DND-41 (cell line): ENCODE results near the gene AFAP1.

Experiments used
- ATAC-seq: fragments of 200-7000 bp; cut with Tn5 transposase; 3 replicates; pipeline ENCODE4 v1.9.1; 2021; ENCODE audit warnings: low read depth; ENCODE audit not compliant: insufficient read depth
- DNase-seq: peaks from one replicate; pipeline ENCODE4 v3.0.0-alpha.2; 2020
- H2AFZ ChIP-seq: 2 replicates; pipeline ENCODE4 v1.6.0; 2012; ENCODE audit warnings: low read depth, low read length
- H3K27ac ChIP-seq: 2 replicates; pipeline ENCODE4 v1.5.1; 2012; ENCODE audit warnings: low read length, inconsistent platforms
- H3K27me3 ChIP-seq: fragments of 200-600 bp; sonication (generic); 2 replicates; pipeline ENCODE4 v1.6.0; 2012; ENCODE audit warnings: low read length, mild to moderate bottlenecking, inconsistent platforms; ENCODE audit not compliant: insufficient read depth, poor library complexity
- H3K36me3 ChIP-seq: 2 replicates; pipeline ENCODE4 v1.5.1; 2012; ENCODE audit warnings: low read length, inconsistent platforms; ENCODE audit not compliant: insufficient read depth
- H3K4me1 ChIP-seq: 2 replicates; pipeline ENCODE4 v1.5.1; 2012; ENCODE audit warnings: mild to moderate bottlenecking, low read length; ENCODE audit not compliant: insufficient read depth
- H3K4me2 ChIP-seq: 2 replicates; pipeline ENCODE4 v1.6.0; 2012; ENCODE audit warnings: mild to moderate bottlenecking, moderate library complexity, low read length, inconsistent platforms; ENCODE audit not compliant: insufficient read depth
- H3K4me3 ChIP-seq, 2 experiments: fragments of 200-600 bp in 1 of 2; shearing (Covaris generic) in 1 of 2; 2 replicates each; pipeline ENCODE4 v1.5.1; 2012 to 2016; ENCODE audit warnings: inconsistent platforms in 2 of 2, low read length in 2 of 2, mild to moderate bottlenecking in 2 of 2, low read depth in 1 of 2, moderate library complexity in 1 of 2
- H3K79me2 ChIP-seq: 2 replicates; pipeline ENCODE4 v1.6.0; 2012; ENCODE audit warnings: low read length, inconsistent platforms; ENCODE audit not compliant: insufficient read depth
- H3K9ac ChIP-seq: 2 replicates; pipeline ENCODE4 v1.6.0; 2012; ENCODE audit warnings: low read depth, mild to moderate bottlenecking, inconsistent platforms, low read length, moderate library complexity
- H3K9me3 ChIP-seq: 2 replicates; pipeline ENCODE4 v1.5.1; 2012; ENCODE audit warnings: low read length, moderate library complexity, mild to moderate bottlenecking, inconsistent platforms; ENCODE audit not compliant: insufficient read depth, severe bottlenecking
- H4K20me1 ChIP-seq: 2 replicates; pipeline ENCODE4 v1.6.0; 2012; ENCODE audit warnings: low read length; ENCODE audit not compliant: insufficient read depth
- CTCF ChIP-seq: IDR thresholded peaks from 2 replicates; pipeline ENCODE4 v1.5.1; 2012; ENCODE audit warnings: borderline replicate concordance, low read length, moderate library complexity, mild to moderate bottlenecking; ENCODE audit not compliant: poor library complexity, severe bottlenecking; ENCODE audit errors: extremely low read depth
- EZH2 ChIP-seq: IDR thresholded peaks from 3 replicates; pipeline ENCODE4 v1.6.1; 2012; ENCODE audit warnings: borderline replicate concordance, low read depth, mild to moderate bottlenecking, moderate library complexity, low read length, inconsistent platforms; ENCODE audit not compliant: severe bottlenecking

Gene AFAP1

GRCh38 chr4:7847206-7847605, 92.5 kb downstream of the AFAP1 start:
- no peaks in the 10 kb centered on the region for H3K79me2 ChIP-seq
- TF ChIP-seq EZH2 = no peak
- no peak for TF ChIP-seq CTCF

GRCh38 chr4:7845493-7846128, 94.0 kb downstream of the AFAP1 start:
- Histone ChIP-seq H3K27ac (no peak overlapping the region), H4K20me1 (no peaks in the 10 kb centered on the region), H3K9ac (no peak overlapping the region), H3K79me2 (no peaks in the 10 kb centered on the region), H3K4me3 (no peak overlapping the region), H3K4me2 (no peak overlapping the region), H3K36me3 (no peaks in the 10 kb centered on the region), H3K4me1 (no peaks in the 10 kb centered on the region), H3K27me3 (peaks cover 3% of the 10 kb centered on the region), H2AFZ (no peak overlapping the region), H3K9me3 (no peaks in the 10 kb centered on the region)
- no peak for TF ChIP-seq EZH2
- TF ChIP-seq CTCF = no peak
- DNase-seq = no peak
- ATAC-seq = no peak

More at GRCh38 chr4:7847206-7847605, 92.5 kb downstream of the AFAP1 start:
- H3K4me1 ChIP-seq = no peaks in the 10 kb centered on the region
- DNase-seq = no peak
- H3K27me3 ChIP-seq = peaks cover 3% of the 10 kb centered on the region
- no peaks in the 10 kb centered on the region for H3K9me3 ChIP-seq
- no peak overlapping the region for H2AFZ ChIP-seq
- no peak overlapping the region for H3K27ac ChIP-seq
- no peaks in the 10 kb centered on the region for H4K20me1 ChIP-seq
- no peak overlapping the region for H3K4me3 ChIP-seq
- no peaks in the 10 kb centered on the region for H3K36me3 ChIP-seq
- no peak for ATAC-seq
- H3K4me2 ChIP-seq = no peak overlapping the region
- no peak overlapping the region for H3K9ac ChIP-seq

DNA sequence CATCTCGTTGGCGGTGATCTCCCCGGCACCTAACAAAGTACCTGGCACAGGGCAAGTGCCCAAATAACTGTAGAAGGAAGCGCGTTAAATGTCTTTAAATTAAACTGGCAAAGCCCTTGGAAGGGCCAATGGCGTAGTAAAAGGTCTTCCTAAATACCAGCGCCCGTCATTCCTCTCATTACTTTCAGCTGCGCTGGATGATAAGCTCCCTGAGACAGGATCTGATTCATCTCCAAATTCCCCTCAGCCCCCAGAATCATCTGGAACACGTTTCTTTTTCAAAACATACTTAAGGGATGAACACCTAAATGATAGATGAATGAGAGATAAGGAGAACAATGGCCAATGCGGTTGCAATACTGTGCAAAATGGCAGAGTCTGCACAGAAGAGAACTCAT, 95.1 kb downstream of the AFAP1 start:
- no peaks in the 10 kb centered on the region for H3K4me1 ChIP-seq
- H3K4me2 ChIP-seq = no peak overlapping the region
- DNase-seq = no peak
- H3K27me3 ChIP-seq = peaks cover 3% of the 10 kb centered on the region
- no peaks in the 10 kb centered on the region for H3K9me3 ChIP-seq
- no peak overlapping the region for H3K9ac ChIP-seq
- H3K4me3 ChIP-seq = no peak overlapping the region
- ATAC-seq = no peak
- no peak overlapping the region for H2AFZ ChIP-seq
- no peaks in the 10 kb centered on the region for H3K36me3 ChIP-seq
- TF ChIP-seq CTCF (no peak), EZH2 (no peak)
- no peaks in the 10 kb centered on the region for H3K79me2 ChIP-seq
- H4K20me1 ChIP-seq = no peaks in the 10 kb centered on the region
- no peak overlapping the region for H3K27ac ChIP-seq
